HepG2 (cell line): ENCODE data around the gene ZBTB4. TPM values are rescaled to one million over a fixed set of nuclear protein-coding genes. Genes with fewer than 3 reads are reported as not detected.

Experiments used
- CEBPB ChIP-seq: IDR thresholded peaks from 2 replicates; pipeline ENCODE4 v1.6.1; 2011; ENCODE audit warnings: low read depth, low read length, improper control_type of control experiment, borderline replicate concordance
- CHD2 ChIP-seq: IDR thresholded peaks from 2 replicates; pipeline ENCODE4 v1.6.1; 2011; ENCODE audit warnings: low read depth, low read length, improper control_type of control experiment
- ELK4 ChIP-seq: sonication (generic); formaldehyde crosslinking; IDR thresholded peaks from 2 replicates; pipeline ENCODE4 v1.9.0; 2021; ENCODE audit warnings: missing genetic modification reagents, borderline replicate concordance
- KDM5B ChIP-seq: sonication (generic); formaldehyde crosslinking; IDR thresholded peaks from 2 replicates; pipeline ENCODE4 v1.4.0; 2020; ENCODE audit warnings: missing genetic modification reagents, mild to moderate bottlenecking, borderline replicate concordance
- MAX ChIP-seq: IDR thresholded peaks from 2 replicates; pipeline ENCODE4 v1.6.1; 2012; ENCODE audit warnings: inconsistent platforms
- MXD1 ChIP-seq: sonication (generic); formaldehyde crosslinking; IDR thresholded peaks from 2 replicates; pipeline ENCODE4 v1.4.0; 2020; ENCODE audit warnings: mild to moderate bottlenecking, missing genetic modification reagents
- MYC ChIP-seq: sonication (generic); formaldehyde crosslinking; IDR thresholded peaks from 2 replicates; pipeline ENCODE4 v1.9.0; 2021; ENCODE audit warnings: missing genetic modification reagents, borderline replicate concordance
- SAP130 ChIP-seq: IDR thresholded peaks from 2 replicates; pipeline ENCODE4 v1.6.1; 2016; ENCODE audit warnings: low read depth
- SOX6 ChIP-seq, 2 experiments: fragments of 450-650 bp in 1 of 2; sonication (generic) in 1 of 2; formaldehyde crosslinking in 1 of 2; IDR thresholded peaks; 2 replicates each; pipeline versions ENCODE4 v1.4.0 to v1.6.1; 2017 to 2020; ENCODE audit warnings: antibody characterized with exemption in 1 of 2, mild to moderate bottlenecking in 1 of 2, missing genetic modification reagents in 1 of 2
- YEATS4 ChIP-seq: sonication (generic); formaldehyde crosslinking; IDR thresholded peaks from 2 replicates; pipeline ENCODE4 v1.4.0; 2020; ENCODE audit warnings: missing genetic modification reagents, borderline replicate concordance
- ZBTB38 ChIP-seq: sonication (generic); formaldehyde crosslinking; IDR thresholded peaks from 2 replicates; pipeline ENCODE4 v1.5.1; 2020; ENCODE audit warnings: mild to moderate bottlenecking, missing genetic modification reagents
- ZFP37 ChIP-seq: sonication (generic); formaldehyde crosslinking; IDR thresholded peaks from 2 replicates; pipeline ENCODE4 v1.4.0; 2020; ENCODE audit warnings: missing genetic modification reagents, borderline replicate concordance
- ZNF234 ChIP-seq: sonication (generic); formaldehyde crosslinking; conservative IDR thresholded peaks from 2 replicates; pipeline ENCODE4 v1.5.1; 2020; ENCODE audit warnings: mild to moderate bottlenecking, missing genetic modification reagents
- ZNF335 ChIP-seq: sonication (generic); formaldehyde crosslinking; IDR thresholded peaks from 2 replicates; pipeline ENCODE4 v1.4.0; 2020; ENCODE audit warnings: missing genetic modification reagents
- ZNF501 ChIP-seq: sonication (generic); formaldehyde crosslinking; IDR thresholded peaks from 2 replicates; pipeline ENCODE4 v1.5.1; 2020; ENCODE audit warnings: mild to moderate bottlenecking, moderate library complexity, missing genetic modification reagents
- ZNF687 ChIP-seq: sonication (generic); formaldehyde crosslinking; IDR thresholded peaks from 2 replicates; pipeline ENCODE4 v1.5.1; 2020; ENCODE audit warnings: mild to moderate bottlenecking, missing genetic modification reagents, moderate library complexity
- polyA plus RNA-seq, 8 experiments: library from polyadenylated mRNA; depleted of rRNA in 3 of 8; stranded (reverse) in 7 of 8; unstranded in 1 of 8; fragments of >200 nt; fragmentation: Illumina TruSeq in 4 of 8; extraction: Trizol in 4 of 8; gene quantifications; 2 replicates each; pipeline versions ENCODE4 v1.2.1 to v1.2.3, GENCODE V29; 2011 to 2016; ENCODE audit warnings: low read depth in 4 of 8, missing spikeins in 1 of 8, mixed read lengths in 1 of 8; ENCODE audit not compliant: insufficient read depth in 1 of 8
- total RNA-seq, 5 experiments: library from RNA; depleted of rRNA; stranded (reverse); fragments of >200 nt; fragmentation: Illumina TruSeq; extraction: Trizol; gene quantifications; 2 replicates each; pipeline ENCODE4 v1.2.3, GENCODE V29; 2016; ENCODE audit warnings: low read depth in 1 of 5
- TF ChIP-seq, protein P1 (sequence below): sonication (generic); formaldehyde crosslinking; IDR thresholded peaks from 2 replicates; pipeline ENCODE4 v1.5.0; 2020; ENCODE audit warnings: missing genetic modification reagents
- TF ChIP-seq, protein P2 (sequence below): sonication (generic); formaldehyde crosslinking; IDR thresholded peaks from 2 replicates; pipeline ENCODE4 v1.4.0; 2020; ENCODE audit warnings: missing genetic modification reagents, borderline replicate concordance
- TF ChIP-seq, protein P3 (sequence below): IDR thresholded peaks from 2 replicates; pipeline ENCODE4 v1.6.1; 2016

The ZBTB4 gene
- total and polyA plus RNA-seq, 2 of the 13 experiments (the other 11 are each of a cell fraction or from before 2014, with no cell fraction given), result 4.3 to 7.4 TPM

GRCh38 chr17:7478276-7479212 is 887 bp downstream of the ZBTB4 start (continued):
- TF ChIP-seq, protein P1, sequence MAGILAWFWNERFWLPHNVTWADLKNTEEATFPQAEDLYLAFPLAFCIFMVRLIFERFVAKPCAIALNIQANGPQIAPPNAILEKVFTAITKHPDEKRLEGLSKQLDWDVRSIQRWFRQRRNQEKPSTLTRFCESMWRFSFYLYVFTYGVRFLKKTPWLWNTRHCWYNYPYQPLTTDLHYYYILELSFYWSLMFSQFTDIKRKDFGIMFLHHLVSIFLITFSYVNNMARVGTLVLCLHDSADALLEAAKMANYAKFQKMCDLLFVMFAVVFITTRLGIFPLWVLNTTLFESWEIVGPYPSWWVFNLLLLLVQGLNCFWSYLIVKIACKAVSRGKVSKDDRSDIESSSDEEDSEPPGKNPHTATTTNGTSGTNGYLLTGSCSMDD (CRISPR knock-in tag), result no peak
- TF ChIP-seq ZNF687 (CRISPR knock-in tag) (peak; percentile 52; the same call in 1 of the 2 replicates), ZFP37 (no peak), SOX6 (IDR thresholded peaks at IDR 0.05) (no peak), SOX6 (CRISPR knock-in tag; IDR thresholded peaks at IDR 0.05) (0 out of 2 replicates have a peak, but pooled peaks have one; percentile 15), ZNF501 (no peak), KDM5B (CRISPR knock-in tag) (no peak), ELK4 (CRISPR knock-in tag) (no peak), CEBPB (no peak), SAP130 (CRISPR knock-in tag) (peak; percentile 20), MYC (CRISPR knock-in tag) (peak; percentile 12; the same call in 1 of the 2 replicates), ZNF335 (CRISPR knock-in tag) (no peak), MXD1 (no peak), CHD2 (0 out of 2 replicates have a peak, but pooled peaks have one; percentile 23), ZBTB38 (CRISPR knock-in tag) (no peak; the same call in 1 of the 2 replicates), ZNF234 (CRISPR knock-in tag) (0 out of 2 replicates have a peak, but pooled peaks have one; percentile 10), MAX (no peak), YEATS4 (CRISPR knock-in tag) (no peak)
- TF ChIP-seq, protein P2, sequence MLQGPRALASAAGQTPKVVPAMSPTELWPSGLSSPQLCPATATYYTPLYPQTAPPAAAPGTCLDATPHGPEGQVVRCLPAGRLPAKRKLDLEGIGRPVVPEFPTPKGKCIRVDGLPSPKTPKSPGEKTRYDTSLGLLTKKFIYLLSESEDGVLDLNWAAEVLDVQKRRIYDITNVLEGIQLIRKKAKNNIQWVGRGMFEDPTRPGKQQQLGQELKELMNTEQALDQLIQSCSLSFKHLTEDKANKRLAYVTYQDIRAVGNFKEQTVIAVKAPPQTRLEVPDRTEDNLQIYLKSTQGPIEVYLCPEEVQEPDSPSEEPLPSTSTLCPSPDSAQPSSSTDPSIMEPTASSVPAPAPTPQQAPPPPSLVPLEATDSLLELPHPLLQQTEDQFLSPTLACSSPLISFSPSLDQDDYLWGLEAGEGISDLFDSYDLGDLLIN (CRISPR knock-in tag), result no peak
- TF ChIP-seq, protein P3, sequence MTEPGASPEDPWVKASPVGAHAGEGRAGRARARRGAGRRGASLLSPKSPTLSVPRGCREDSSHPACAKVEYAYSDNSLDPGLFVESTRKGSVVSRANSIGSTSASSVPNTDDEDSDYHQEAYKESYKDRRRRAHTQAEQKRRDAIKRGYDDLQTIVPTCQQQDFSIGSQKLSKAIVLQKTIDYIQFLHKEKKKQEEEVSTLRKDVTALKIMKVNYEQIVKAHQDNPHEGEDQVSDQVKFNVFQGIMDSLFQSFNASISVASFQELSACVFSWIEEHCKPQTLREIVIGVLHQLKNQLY (CRISPR knock-in tag), result no peak
